Measurements from ENCODE around the gene SRMS. TPM values are rescaled to one million over a fixed set of nuclear protein-coding genes. Genes with fewer than 3 reads are reported as not detected.
A peak's percentile ranks its signal among the peaks of the same experiment; 100 is the strongest.

SRMS gene
- total RNA-seq, 1 experiment from 2014 or later: 0.79 TPM

DNA sequence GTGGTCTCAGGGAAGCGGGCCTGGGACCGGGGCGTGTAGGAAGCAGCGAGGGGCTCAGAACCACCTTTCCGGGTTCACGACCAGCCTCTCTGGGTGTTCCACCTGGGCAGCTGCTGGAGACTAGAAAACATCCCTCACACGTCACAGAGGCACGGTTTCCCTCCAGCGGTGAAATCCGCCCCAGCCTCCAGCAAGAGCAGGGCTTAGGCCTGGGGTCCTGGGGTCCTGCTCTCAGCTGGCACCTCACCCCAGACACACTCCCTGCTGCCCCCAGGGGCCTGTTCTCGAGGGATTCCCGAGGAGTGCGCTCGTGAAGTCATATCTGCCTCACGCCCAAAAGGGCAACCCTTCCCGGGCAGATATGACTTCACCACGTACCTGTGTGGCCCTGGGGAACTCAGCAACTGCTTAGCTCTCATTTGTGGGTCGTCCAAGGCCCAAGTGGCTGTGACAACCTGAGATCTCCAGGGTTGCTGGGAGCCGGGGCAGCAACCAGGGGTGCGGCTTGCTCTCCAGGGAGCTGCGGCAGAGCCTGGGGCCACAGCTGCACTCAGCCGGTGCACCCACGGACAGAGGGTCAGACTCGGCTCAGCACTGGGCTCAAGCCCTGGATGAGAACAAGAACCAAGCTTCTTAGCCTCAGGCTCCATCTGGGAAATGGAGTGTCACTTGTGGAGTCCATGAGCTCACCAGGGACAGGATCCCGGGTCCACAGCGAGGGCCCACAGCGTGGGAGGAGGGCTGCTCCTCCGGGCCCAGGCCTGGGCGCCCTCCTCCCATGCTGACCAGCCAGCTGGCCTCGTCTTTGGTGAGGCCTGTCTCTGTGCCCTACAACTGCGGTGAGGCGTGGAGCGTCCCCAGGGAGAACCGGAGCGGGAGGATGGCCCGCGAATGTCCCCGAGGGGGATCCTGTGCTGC is 7.1 kb upstream of the SRMS start:
- H3K36me3 Mint-ChIP-seq (ENCODE audit: insufficient read depth in 1 of 3, low read depth in 3 of 3): peaks cover 0 to 7% (median 6%) of the 10 kb centered on the region in 3 experiments; a peak in 4 of 7 replicates
- no CpG with 5 or more reads among the region's 38 CpGs for WGBS (ENCODE audit: extremely low coverage, insufficient read length, low lambda C conversion rate)
- H3K27ac Mint-ChIP-seq: no peak overlapping the region; a peak in 1 of 7 replicates
- peak overlapping the region; percentile 46 for H3K4me2 ChIP-seq (ENCODE audit: insufficient read depth, insufficient read length, low read length)
- no peak overlapping the region for H4K8ac ChIP-seq (replicated peaks; ENCODE audit: insufficient read length, low read depth, low read length)
- H3K23me2 ChIP-seq (ENCODE audit: insufficient read length, low read depth, low read length, poor library complexity, severe bottlenecking): peaks cover 9% of the 10 kb centered on the region
- no peak overlapping the region for H2BK12ac ChIP-seq (ENCODE audit: insufficient read length, low read depth, low read length)
- no peak overlapping the region for H3K9ac ChIP-seq (ENCODE audit: extremely low read depth, insufficient read length, low read length)
- no peak for DNase-seq
- H3K56ac ChIP-seq (ENCODE audit: insufficient read length, low read depth, low read length): no peak overlapping the region
- TF ChIP-seq, protein P1, sequence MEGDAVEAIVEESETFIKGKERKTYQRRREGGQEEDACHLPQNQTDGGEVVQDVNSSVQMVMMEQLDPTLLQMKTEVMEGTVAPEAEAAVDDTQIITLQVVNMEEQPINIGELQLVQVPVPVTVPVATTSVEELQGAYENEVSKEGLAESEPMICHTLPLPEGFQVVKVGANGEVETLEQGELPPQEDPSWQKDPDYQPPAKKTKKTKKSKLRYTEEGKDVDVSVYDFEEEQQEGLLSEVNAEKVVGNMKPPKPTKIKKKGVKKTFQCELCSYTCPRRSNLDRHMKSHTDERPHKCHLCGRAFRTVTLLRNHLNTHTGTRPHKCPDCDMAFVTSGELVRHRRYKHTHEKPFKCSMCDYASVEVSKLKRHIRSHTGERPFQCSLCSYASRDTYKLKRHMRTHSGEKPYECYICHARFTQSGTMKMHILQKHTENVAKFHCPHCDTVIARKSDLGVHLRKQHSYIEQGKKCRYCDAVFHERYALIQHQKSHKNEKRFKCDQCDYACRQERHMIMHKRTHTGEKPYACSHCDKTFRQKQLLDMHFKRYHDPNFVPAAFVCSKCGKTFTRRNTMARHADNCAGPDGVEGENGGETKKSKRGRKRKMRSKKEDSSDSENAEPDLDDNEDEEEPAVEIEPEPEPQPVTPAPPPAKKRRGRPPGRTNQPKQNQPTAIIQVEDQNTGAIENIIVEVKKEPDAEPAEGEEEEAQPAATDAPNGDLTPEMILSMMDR (conservative IDR thresholded peaks at IDR 0.05): no peak
- no peak overlapping the region for H2BK120ac ChIP-seq (ENCODE audit: low read depth, low read length, poor library complexity, severe bottlenecking)
- H3K4ac ChIP-seq (ENCODE audit: low read depth, low read length): no peak overlapping the region
- no peak overlapping the region for H3T11ph ChIP-seq (ENCODE audit: low read length)
- H3K18ac ChIP-seq (ENCODE audit: insufficient read length, low read depth, low read length): no peak overlapping the region
- H3K4me3 Mint-ChIP-seq: peak overlapping the region; percentile 69 to 84
- no peak overlapping the region for H3K23ac ChIP-seq (ENCODE audit: insufficient read length, low read depth, low read length)
- no peak overlapping the region for H4K5ac ChIP-seq (ENCODE audit: insufficient read length, low read depth, low read length)
- H4K91ac ChIP-seq (ENCODE audit: insufficient read length, low read depth, low read length): no peak overlapping the region
- no peak overlapping the region for H3K27ac ChIP-seq (ENCODE audit: insufficient read length, low read depth, low read length)
- H3K27me3 Mint-ChIP-seq (ENCODE audit: low read depth): no peaks in the 10 kb centered on the region; the same call in 1 of the 2 replicates
- H2BK5ac ChIP-seq (ENCODE audit: insufficient read length, low read length): no peak overlapping the region
- H3K9me3 Mint-ChIP-seq: no peaks in the 10 kb centered on the region
- H4K20me1 ChIP-seq (ENCODE audit: control insufficient read depth, insufficient read depth, insufficient read length): no peaks in the 10 kb centered on the region
- H3K4me1 Mint-ChIP-seq: peaks cover 20 to 24% of the 10 kb centered on the region in 2 experiments
- no peaks in the 10 kb centered on the region for H3K27me3 ChIP-seq (ENCODE audit: insufficient read depth, low read length)
- H3K14ac ChIP-seq (ENCODE audit: insufficient read depth, low read length): no peak overlapping the region
- no peaks in the 10 kb centered on the region for H3K79me1 ChIP-seq (ENCODE audit: insufficient read depth, low read depth, low read length, poor library complexity, severe bottlenecking)
- no peak overlapping the region for H2BK15ac ChIP-seq (ENCODE audit: low read depth, low read length)
- no peaks in the 10 kb centered on the region for H3K9me3 ChIP-seq (ENCODE audit: control insufficient read depth, low read depth, low read length)
- H2AFZ ChIP-seq (ENCODE audit: low read length): no peak overlapping the region
- H3K4me1 ChIP-seq (ENCODE audit: insufficient read depth, low read length): 0 out of 2 replicates have a peak, but pooled peaks cover 2% of the 10 kb centered on the region
- H2BK20ac ChIP-seq (ENCODE audit: low read depth, low read length, poor library complexity, severe bottlenecking): no peak overlapping the region
- H3K79me2 ChIP-seq (ENCODE audit: insufficient read depth, low read length): no peaks in the 10 kb centered on the region
- H2AK5ac ChIP-seq (ENCODE audit: insufficient read length, low read length): no peak overlapping the region

Data from H9 (cell line).